ENCODE measurements around the gene SCYGR7.
"Not testable (repeated sequence)": the region's sequence is repeated elsewhere in the genome, so short reads cannot be mapped to it uniquely, and the experiment has no call there.

Gene SCYGR7

GRCh38 chr2:227748079-227748478 lies 19.9 kb downstream of the SCYGR7 start:
- in situ Hi-C loops (cut with HindIII; ENCODE audit: low sequenced_read_pairs): no loop called here

DNA sequence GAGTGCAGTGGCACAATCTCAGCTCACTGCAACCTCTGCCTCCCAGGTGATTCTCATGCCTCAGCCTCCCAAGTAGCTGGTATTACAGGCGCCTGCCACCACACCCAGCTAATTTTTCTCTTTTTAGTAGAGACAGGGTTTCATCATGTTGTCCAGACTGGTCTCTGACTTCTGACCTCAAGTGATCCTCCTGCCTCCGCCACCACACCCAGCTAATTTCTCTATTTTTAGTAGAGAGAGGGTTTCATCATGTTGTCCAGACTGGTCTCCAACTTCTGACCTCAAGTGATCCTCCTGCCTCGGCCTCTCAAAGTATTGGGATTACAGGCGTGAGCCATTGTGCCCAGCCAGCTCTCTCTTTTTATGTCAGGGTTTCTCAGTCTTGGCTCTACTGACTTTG lies 28.1 kb downstream of the SCYGR7 start:
- in situ Hi-C loops (cut with HindIII; ENCODE audit: low sequenced_read_pairs): not testable (repeated sequence)

GRCh38 chr2:227759411-227760118 lies 31.4 kb downstream of the SCYGR7 start:
- in situ Hi-C loops (cut with HindIII; ENCODE audit: low sequenced_read_pairs): no loop called here

DNA sequence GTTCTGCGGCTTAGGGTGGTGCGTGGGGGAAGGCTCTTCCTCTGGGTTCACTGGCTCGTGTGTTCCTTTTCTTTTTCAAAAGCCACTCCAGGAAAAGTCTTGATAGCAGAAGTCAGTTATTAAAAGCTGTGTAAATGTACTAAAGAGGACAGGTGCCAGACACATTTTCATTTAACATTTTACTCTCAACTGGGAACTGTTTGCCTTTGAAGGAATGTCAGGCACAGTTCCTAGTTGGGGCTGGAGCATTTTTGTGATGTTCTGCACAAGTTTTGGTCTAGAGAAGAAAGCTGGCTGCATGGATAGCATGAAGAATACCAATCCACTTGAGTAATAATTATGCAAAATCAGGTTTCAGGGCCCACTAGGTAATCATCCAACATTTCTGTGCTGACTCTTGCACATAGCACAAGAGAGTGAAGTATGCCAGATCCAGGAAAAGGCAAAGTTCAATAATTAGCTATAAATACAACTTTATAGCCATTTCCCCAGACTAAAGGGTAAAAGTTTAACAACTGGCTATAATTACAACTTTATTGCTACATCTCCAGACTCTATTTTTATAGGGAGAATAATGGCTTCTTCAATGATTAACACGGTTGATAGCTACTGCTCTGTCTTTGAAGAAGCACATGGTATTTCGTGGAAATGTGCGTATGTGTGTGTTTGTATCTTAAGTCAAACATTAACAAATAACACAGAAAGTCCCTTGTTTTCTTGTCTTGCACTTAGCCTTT lies 33.8 kb downstream of the SCYGR7 start:
- in situ Hi-C loops (cut with HindIII; ENCODE audit: low sequenced_read_pairs): no loop called here

DNA sequence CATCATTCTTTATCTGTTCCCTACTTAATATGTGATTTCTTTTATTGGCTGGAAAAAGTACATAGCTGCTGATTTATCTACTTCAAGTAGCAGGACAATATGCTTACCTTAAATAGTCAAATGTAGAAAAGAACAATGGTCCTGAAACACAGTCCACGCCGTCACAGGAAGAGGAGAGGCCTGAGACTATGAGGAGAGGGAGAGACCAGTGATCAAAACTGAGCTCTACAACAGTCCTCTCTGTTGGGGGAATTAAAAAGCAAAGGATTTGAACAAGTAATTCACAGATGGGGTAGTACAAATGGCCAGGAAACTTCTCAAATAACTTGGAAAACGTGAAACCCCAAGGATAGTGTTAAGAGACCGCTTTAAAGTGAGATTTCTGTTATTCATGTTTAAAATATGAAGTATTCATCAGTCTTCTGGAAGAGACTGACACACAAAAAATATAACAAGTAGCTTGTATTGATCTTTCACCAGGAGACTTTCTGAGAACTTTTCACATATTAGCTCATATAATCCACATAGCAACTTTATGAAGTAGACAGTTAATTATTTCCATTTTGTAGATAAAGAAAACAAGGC lies 37.7 kb downstream of the SCYGR7 start:
- in situ Hi-C loops (cut with HindIII; ENCODE audit: low sequenced_read_pairs): no loop called here

DNA sequence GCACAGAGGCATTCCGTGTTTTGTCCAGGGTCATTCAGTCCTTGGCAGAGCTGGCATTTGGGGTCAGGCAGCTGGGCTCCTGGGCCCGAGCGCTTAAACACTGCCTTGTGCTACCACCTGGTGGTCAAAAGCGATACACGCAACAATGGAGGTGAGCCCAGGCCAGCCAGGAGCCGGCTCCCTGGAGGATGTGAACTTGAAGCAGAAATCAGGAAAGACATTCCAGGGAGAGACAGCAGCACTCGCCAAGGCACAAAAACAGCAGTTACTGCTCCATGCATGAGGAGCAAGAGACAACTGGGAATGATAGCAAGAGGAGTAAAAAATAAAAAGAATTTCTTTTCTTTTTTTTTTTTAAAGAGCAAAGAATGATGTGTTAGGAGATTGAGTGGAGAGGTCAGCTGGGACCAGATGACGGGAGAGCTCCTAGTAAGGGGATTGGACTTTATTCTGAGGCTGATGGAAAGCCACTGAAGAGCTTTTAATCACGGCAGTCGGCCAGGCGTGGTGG lies 38.3 kb downstream of the SCYGR7 start:
- in situ Hi-C loops (cut with HindIII; ENCODE audit: low sequenced_read_pairs): no loop called here

DNA sequence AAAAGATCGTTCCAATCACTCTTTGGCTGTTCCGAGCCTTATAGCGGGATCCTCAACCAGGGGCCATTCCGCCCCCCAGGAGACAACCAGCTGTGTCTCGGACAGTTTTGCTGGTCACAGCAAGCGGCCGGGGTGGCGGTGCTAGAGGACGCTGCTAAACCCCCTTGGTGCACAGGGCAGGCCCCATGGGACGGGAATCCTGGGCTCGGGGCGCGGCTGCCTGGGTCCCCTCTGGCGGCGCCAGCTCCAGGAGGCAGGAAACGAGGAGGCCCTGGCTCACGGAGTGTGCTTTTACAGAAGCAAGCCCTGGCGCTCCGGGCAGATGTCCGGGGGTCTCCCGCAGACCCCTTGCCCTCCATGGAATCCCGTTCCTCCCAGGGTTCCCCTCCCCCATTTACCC lies 39.7 kb downstream of the SCYGR7 start:
- in situ Hi-C loops (cut with HindIII; ENCODE audit: low sequenced_read_pairs): no loop called here

DNA sequence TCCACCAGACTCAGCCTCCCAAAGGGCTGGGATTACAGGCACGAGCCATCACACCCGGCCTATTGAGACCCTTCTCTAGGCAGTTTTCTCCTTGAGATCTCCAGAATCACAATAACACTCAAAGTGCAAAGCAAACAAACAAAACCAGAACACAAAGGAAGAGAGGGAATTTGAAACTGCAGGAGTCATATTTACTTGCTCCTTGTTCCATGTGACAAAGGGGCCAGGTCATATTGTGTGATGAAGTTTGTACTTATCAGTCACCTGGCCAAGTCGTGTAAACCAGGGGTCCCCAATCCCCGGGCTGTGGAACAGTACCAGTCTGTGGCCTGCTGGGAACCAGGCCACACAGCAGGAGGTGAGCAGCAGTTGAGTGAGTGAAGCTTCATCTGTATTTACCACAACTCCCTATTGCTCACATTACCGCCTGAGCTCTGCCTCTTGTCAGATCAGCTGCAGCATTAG lies 44.1 kb downstream of the SCYGR7 start:
- in situ Hi-C loops (cut with HindIII; ENCODE audit: low sequenced_read_pairs): loop anchor here (5.0 kb wide), 1 partner anchor 80 kb away; no protein-coding TSS in a partner anchor

- in situ Hi-C loops (cut with HindIII; ENCODE audit: low sequenced_read_pairs): loop anchor here (5.0 kb wide), 1 partner anchor 79 kb away; no protein-coding TSS in a partner anchor
Observed at GRCh38 chr2:227772932-227773331, 44.8 kb downstream of the SCYGR7 start.

DNA sequence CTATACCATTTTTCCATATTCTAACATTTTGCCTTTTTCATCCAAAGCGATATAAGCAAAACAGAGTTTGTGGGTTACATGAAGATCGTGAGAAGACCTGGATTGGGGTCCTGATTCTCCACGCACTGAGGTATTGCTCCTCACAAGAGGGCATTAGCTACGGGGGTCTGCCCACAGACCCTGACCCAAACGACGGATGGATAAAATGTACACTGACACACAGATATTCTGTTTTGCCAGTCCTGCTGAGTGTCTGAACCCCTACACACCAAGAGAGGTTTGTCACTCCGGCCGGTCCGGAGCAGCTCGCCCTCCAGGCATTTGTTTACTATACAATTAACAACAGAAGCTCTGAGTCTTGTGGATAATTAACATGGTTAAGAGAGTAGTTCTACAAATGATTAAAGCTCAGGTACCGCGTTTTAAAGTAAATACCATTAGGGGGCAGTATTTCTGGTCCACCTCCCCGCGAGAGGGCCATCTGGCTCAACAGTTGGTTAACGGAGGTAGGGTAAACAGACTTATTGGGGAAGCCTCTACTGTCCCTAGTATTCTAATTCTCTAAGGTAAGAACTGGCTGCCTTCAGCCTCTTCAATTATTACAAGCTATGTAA lies 46.0 kb downstream of the SCYGR7 start:
- in situ Hi-C loops (cut with HindIII; ENCODE audit: low sequenced_read_pairs): loop anchor here (5.0 kb wide), 1 partner anchor 78 kb away; no protein-coding TSS in a partner anchor

GRCh38 chr2:227774895-227775842 lies 47.0 kb downstream of the SCYGR7 start:
- in situ Hi-C loops (cut with HindIII; ENCODE audit: low sequenced_read_pairs): loop anchor here (5.0 kb wide), 1 partner anchor 77 kb away; no protein-coding TSS in a partner anchor
